ENCODE results near the gene SWSAP1. TPM values are rescaled to one million over a fixed set of nuclear protein-coding genes. Genes with fewer than 3 reads are reported as not detected.

SWSAP1 gene
- total RNA-seq, 2 donors from 2014 or later, result 2.2 to 2.8 TPM

GRCh38 chr19:11399667-11400066, 25.2 kb downstream of the SWSAP1 start:
- H3K4me1 ChIP-seq (ENCODE audit: control insufficient read depth, insufficient read depth, low read length), result no peaks in the 10 kb centered on the region
- H3K4me3 ChIP-seq (ENCODE audit: low read length), result no peak overlapping the region
- H3K9me3 ChIP-seq (ENCODE audit: control insufficient read depth, low read length), result no peaks in the 10 kb centered on the region
- DNase-seq, result no peak
- Mint-ChIP-seq H3K36me3 (ENCODE audit: low read depth) (peaks cover 53% of the 10 kb centered on the region), H3K4me3 (no peak overlapping the region), H3K27me3 (ENCODE audit: insufficient read depth) (no peaks in the 10 kb centered on the region), H3K27ac (no peak overlapping the region), H3K9me3 (no peaks in the 10 kb centered on the region), H3K4me1 (peaks cover 4% of the 10 kb centered on the region)
- no peak overlapping the region for H3K27ac ChIP-seq (ENCODE audit: low read depth, low read length)
- no peak overlapping the region for H3K9ac ChIP-seq (ENCODE audit: extremely low read depth, low read length, poor library complexity, severe bottlenecking)
- TF ChIP-seq CTCF (conservative IDR thresholded peaks at IDR 0.05), result no peak
- peaks cover 4% of the 10 kb centered on the region for H3K36me3 ChIP-seq (ENCODE audit: control insufficient read depth, insufficient read depth, low read length)
- 94 to 100% methylated on average over 7 to 9 of the region's 9 CpGs for whole genome bisulfite sequencing, 2 experiments (ENCODE audit: insufficient coverage in 1 of 2, insufficient read length in 1 of 2)
- H3K27me3 ChIP-seq (ENCODE audit: control insufficient read depth, insufficient read depth, low read length, poor library complexity, severe bottlenecking), result no peaks in the 10 kb centered on the region

- no peak for TF ChIP-seq CTCF (conservative IDR thresholded peaks at IDR 0.05)
- H3K36me3 Mint-ChIP-seq (ENCODE audit: low read depth), result peaks cover 54% of the 10 kb centered on the region
- Histone ChIP-seq H3K4me1 (ENCODE audit: control insufficient read depth, insufficient read depth, low read length) (no peaks in the 10 kb centered on the region), H3K36me3 (ENCODE audit: control insufficient read depth, insufficient read depth, low read length) (peaks cover 4% of the 10 kb centered on the region), H3K27me3 (ENCODE audit: control insufficient read depth, insufficient read depth, low read length, poor library complexity, severe bottlenecking) (no peaks in the 10 kb centered on the region), H3K4me3 (ENCODE audit: low read length) (no peak overlapping the region), H3K9me3 (ENCODE audit: control insufficient read depth, low read length) (no peaks in the 10 kb centered on the region), H3K9ac (ENCODE audit: extremely low read depth, low read length, poor library complexity, severe bottlenecking) (no peak overlapping the region), H3K27ac (ENCODE audit: low read depth, low read length) (no peak overlapping the region)
- no peak for DNase-seq
- no peak overlapping the region for H3K4me3 Mint-ChIP-seq
- H3K9me3 Mint-ChIP-seq, result no peaks in the 10 kb centered on the region
- H3K4me1 Mint-ChIP-seq, result no peaks in the 10 kb centered on the region
- H3K27ac Mint-ChIP-seq, result no peak overlapping the region
- 86% methylated on average over 1 of the region's 1 CpG; no CpG with 5 or more reads in 1 of the 2 experiments for WGBS, 2 experiments (ENCODE audit: insufficient coverage in 1 of 2, insufficient read length in 1 of 2)
- no peaks in the 10 kb centered on the region for H3K27me3 Mint-ChIP-seq (ENCODE audit: insufficient read depth)
Measured at GRCh38 chr19:11400798-11401197, 26.3 kb downstream of the SWSAP1 start.

- no peak overlapping the region for H3K9ac ChIP-seq (ENCODE audit: extremely low read depth, low read length, poor library complexity, severe bottlenecking)
- TF ChIP-seq CTCF (conservative IDR thresholded peaks at IDR 0.05), result no peak
- H3K36me3 ChIP-seq (ENCODE audit: control insufficient read depth, insufficient read depth, low read length), result peaks cover 4% of the 10 kb centered on the region
- no peak overlapping the region for H3K27ac Mint-ChIP-seq
- H3K36me3 Mint-ChIP-seq (ENCODE audit: low read depth), result peaks cover 50% of the 10 kb centered on the region
- no peak overlapping the region for H3K4me3 Mint-ChIP-seq
- H3K27me3 ChIP-seq (ENCODE audit: control insufficient read depth, insufficient read depth, low read length, poor library complexity, severe bottlenecking), result no peaks in the 10 kb centered on the region
- H3K4me3 ChIP-seq (ENCODE audit: low read length), result no peak overlapping the region
- no peaks in the 10 kb centered on the region for H3K4me1 ChIP-seq (ENCODE audit: control insufficient read depth, insufficient read depth, low read length)
- WGBS, 2 experiments (ENCODE audit: insufficient coverage in 1 of 2, insufficient read length in 1 of 2), result 97% methylated on average over 9 of the region's 9 CpGs; no CpG with 5 or more reads in 1 of the 2 experiments
- H3K27ac ChIP-seq (ENCODE audit: low read depth, low read length), result no peak overlapping the region
- no peak for DNase-seq
- H3K9me3 ChIP-seq (ENCODE audit: control insufficient read depth, low read length), result no peaks in the 10 kb centered on the region
- no peaks in the 10 kb centered on the region for H3K27me3 Mint-ChIP-seq (ENCODE audit: insufficient read depth)
- no peaks in the 10 kb centered on the region for H3K4me1 Mint-ChIP-seq
- H3K9me3 Mint-ChIP-seq, result no peaks in the 10 kb centered on the region
Measured at GRCh38 chr19:11401808-11402543, 27.5 kb downstream of the SWSAP1 start.
